Right lobe of liver (tissue), 4 donors: ENCODE data around the gene RASIP1.

Experiments used
- POLR2A ChIP-seq: fragments of 450-650 bp; IDR thresholded peaks from one replicate; pipeline ENCODE4 v1.6.1; 2017; ENCODE audit warnings: antibody characterized with exemption, mild to moderate bottlenecking
- TF ChIP-seq, protein P1 (sequence below), 4 donors: fragments of 200-600 bp in 3 of 4; fragments of 450-650 bp in 1 of 4; IDR thresholded peaks; one replicate each; pipeline versions ENCODE4 v1.5.1 to v1.8.0; 2016 to 2022; ENCODE audit warnings: antibody characterized with exemption in 4 of 4, mild to moderate bottlenecking in 2 of 4
- donor health status: DM: no; HTN: no; CAD: no.
- donor health status: DM: no; HTN: no; CAD: no.
- donor health status: DM: no; HTN: yes; CAD: no.

DNA sequence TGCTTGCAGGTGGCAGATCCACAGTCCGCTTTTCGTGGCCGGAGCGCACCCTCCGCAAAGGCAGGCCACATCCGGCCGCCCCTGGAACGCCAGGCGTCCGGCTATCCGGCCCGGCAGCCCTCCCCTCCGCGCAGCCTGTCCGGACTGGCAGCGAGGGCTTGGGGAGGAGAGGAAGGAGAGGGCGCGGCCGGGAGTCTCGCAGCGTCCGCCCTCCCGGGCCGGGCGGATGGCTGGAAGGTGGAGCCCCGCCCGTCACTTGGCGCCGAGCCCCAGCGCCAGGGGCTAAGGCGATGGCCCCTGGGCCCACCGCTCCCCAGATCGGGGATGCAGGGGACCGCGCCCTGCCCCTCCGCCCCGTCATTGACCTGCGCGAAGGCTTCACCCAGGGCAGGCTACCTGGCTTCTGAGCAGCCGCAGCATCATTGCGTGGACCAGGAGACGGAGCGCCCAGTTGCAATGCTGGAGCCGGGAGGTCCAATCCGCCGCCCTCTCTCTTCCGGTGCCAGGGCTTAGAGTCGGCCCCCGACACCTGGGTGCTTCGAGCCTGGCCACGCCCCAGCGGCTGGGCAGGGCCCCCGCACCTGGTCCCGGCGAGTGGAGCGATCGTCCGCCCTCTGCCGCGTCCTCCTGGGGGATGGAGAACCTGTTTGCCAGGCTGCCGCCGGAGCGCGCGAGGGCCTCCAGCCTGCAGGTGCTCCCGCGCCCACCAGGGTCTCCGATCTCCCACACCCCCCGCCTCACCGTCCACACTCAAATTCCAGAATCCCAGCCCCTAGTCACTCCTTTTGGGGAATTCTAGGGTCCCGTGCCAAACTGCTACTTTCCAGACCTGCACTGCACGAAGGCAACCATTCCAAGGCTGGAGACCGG is 12.3 kb upstream of the RASIP1 start, which contains the start of gene FUT1:
- peak; percentile 14 for TF ChIP-seq POLR2A
- TF ChIP-seq, protein P1, sequence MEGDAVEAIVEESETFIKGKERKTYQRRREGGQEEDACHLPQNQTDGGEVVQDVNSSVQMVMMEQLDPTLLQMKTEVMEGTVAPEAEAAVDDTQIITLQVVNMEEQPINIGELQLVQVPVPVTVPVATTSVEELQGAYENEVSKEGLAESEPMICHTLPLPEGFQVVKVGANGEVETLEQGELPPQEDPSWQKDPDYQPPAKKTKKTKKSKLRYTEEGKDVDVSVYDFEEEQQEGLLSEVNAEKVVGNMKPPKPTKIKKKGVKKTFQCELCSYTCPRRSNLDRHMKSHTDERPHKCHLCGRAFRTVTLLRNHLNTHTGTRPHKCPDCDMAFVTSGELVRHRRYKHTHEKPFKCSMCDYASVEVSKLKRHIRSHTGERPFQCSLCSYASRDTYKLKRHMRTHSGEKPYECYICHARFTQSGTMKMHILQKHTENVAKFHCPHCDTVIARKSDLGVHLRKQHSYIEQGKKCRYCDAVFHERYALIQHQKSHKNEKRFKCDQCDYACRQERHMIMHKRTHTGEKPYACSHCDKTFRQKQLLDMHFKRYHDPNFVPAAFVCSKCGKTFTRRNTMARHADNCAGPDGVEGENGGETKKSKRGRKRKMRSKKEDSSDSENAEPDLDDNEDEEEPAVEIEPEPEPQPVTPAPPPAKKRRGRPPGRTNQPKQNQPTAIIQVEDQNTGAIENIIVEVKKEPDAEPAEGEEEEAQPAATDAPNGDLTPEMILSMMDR (IDR thresholded peaks at IDR 0.05), result no peak
